Mammary epithelial cell (primary cell): ENCODE results near the gene STIMATE.

Source experiments
- CTCF ChIP-seq, 2 donors: IDR thresholded peaks in 1 of 2; conservative IDR thresholded peaks in 1 of 2; 2 replicates each; pipeline ENCODE4 v1.5.1; 2011 to 2012; ENCODE audit warnings: inconsistent platforms in 2 of 2, low read length in 2 of 2, mild to moderate bottlenecking in 2 of 2, control low read depth in 1 of 2, low read depth in 1 of 2; ENCODE audit not compliant: insufficient read depth in 1 of 2; ENCODE audit errors: extremely low read depth in 1 of 2
- EZH2 ChIP-seq: IDR thresholded peaks from 2 replicates; pipeline ENCODE4 v1.6.1; 2012; ENCODE audit warnings: low read length, inconsistent platforms, borderline replicate concordance

DNA sequence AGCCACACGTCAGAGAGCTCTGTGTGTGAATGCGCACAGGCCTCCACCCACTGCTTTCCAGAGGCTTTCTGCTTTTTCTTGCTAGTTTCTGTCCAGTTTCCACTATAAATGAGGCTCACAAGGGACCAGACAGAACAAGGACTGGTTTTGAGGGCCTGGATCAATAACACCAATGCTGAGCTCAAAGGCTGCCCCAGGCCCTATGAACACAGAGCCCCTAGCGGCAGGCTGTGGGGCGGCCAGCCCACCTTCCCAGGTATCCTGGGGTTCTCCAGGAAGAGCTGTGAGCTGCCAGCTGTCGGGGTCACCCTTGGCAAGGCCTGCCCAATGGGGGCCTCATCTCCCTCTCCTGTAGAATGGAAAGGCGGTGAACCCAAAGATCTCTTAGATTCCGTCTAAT lies 104.9 kb downstream of the STIMATE start:
- TF ChIP-seq CTCF (conservative IDR thresholded peaks at IDR 0.05 in 1 of 2, IDR thresholded peaks at IDR 0.05 in 1 of 2; ENCODE audit: extremely low read depth in 1 of 2, insufficient read depth in 1 of 2, low read depth in 1 of 2, low read length in 2 of 2): no peak
- TF ChIP-seq EZH2: no peak
